HT1080 (cell line): Measurements from ENCODE around the gene CNKSR2. TPM values are rescaled to one million over a fixed set of nuclear protein-coding genes. Genes with fewer than 3 reads are reported as not detected.

Source experiments
- DNase-seq: peaks from one replicate; pipeline ENCODE4 v3.0.0-alpha.2; 2015; ENCODE audit warnings: low read depth
- polyA plus RNA-seq, 2 experiments: library from polyadenylated mRNA; depleted of rRNA; stranded (reverse); fragments of >200 nt; gene quantifications; 2 replicates each; pipeline ENCODE4 v1.2.3, GENCODE V29; 2015
- total RNA-seq: library from RNA; depleted of rRNA; stranded (reverse); fragments of >200 nt; shearing (Covaris generic); gene quantifications from 2 replicates; pipeline ENCODE4 v1.2.3, GENCODE V29; 2014; rRNA removed

CNKSR2 gene
- 8.6 and 8.7 TPM in 2 replicates for total RNA-seq
- polyA plus RNA-seq (2015; cell fraction: cytosol; rRNA removed), result 2.8 and 3.4 TPM in 2 replicates
- polyA plus RNA-seq (2015; cell fraction: nucleus; rRNA removed), result 4.1 and 4.5 TPM in 2 replicates

GRCh38 chrX:21374163-21374993 lies at the start of gene CNKSR2:
Gene CNKSR2 (plus strand): TSS chrX:21374418. CDS start chrX:21374898, 480 bp downstream.
- DNase-seq, result peak; percentile 64

DNA sequence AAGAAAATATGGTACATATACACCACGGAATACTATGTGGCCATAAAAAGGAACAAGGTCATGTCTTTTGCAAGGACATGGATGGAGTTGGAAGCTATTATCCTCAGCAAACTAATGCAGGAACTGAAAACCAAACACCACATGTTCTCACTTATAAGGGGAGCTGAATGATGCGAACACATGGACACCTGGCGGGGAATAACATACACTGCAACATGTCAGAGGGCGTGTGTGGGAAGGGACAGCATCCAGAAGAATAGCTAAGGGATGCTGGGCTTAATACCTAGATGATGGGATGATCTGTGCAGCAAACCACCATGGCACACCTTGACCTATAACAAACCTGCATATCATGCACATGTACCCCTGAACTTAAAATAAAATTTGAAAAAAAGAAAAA lies 19.5 kb upstream of the CNKSR2 start:
- peak; percentile 18 for DNase-seq

DNA sequence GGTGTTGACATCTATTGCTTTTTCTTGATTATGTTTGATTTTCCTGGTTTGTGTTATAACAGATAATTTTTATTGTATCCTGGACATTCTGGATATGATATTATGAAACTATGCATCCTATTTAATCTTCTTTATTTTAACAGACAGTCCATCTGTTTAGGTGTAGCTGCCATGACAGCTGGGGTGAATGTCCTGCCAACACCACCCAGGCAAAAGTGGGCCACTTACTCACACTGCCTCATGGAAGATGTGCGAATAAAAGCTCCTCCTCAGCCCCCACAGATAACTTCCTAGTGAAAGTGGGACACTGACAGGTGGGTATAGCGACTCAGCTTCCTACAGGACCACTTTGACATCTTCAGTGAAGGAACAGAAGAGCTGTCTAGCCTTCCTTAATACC lies 18.4 kb upstream of the CNKSR2 start:
- no peak for DNase-seq

- no peak for DNase-seq
Measured at GRCh38 chrX:21369613-21370012, 4.6 kb upstream of the CNKSR2 start.

DNA sequence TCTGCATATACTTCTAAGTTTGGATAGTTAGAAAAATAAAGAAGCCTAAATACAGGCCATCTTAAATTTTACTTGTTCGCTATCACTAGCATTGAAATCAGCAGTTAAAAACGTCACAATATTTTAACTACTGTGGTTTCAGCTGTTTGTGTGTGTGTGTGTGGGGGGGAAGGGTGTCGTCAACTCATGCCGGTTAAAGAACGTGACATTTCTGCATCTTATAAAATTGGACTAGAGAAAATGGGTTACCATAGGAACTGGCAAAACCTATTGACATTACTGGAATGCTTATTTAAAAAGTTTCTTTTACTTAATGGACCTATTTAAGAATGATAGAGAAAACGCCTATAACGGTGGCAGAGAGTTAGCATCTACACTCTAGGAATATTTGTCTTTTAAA lies 1.2 kb upstream of the CNKSR2 start:
- no peak for DNase-seq

GRCh38 chrX:21373637-21374162 lies 518 bp upstream of the CNKSR2 start:
- DNase-seq, result no peak

DNA sequence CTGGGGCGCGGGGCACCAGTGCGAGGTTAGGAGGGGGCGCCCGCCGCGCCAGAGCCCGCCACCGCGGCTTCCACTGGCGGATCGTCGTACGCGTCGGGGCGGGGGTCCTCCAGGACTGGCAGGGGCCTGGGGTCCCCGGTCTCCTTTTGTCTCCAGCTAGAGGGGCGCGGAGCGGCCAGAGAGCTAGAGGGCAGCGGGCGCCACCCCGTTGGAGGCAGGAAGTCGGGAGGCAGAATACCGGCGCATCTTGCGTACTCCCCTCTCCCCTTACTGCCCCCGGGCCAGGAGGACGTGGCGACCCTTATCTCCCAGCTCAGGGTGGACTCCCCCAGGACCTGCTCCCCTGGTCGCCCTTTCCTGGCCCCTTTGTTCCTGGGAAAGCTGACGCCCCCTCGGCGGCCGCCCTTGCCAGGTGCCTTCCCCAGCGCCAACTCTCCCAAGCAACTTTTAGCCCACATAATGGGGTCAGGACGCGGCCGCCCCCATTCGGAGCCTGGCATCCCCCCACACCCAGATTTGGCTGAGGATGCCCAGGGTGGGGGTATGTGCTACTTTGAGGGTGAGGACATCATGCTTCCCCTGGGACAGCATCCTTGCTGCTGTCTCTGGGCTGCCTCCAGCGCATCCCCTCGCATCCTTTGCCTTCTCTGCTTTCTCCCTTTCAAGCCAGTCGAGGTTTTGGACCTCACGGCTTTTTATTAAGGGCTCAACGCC lies 933 bp downstream of the CNKSR2 start:
- peak; percentile 1 for DNase-seq

DNA sequence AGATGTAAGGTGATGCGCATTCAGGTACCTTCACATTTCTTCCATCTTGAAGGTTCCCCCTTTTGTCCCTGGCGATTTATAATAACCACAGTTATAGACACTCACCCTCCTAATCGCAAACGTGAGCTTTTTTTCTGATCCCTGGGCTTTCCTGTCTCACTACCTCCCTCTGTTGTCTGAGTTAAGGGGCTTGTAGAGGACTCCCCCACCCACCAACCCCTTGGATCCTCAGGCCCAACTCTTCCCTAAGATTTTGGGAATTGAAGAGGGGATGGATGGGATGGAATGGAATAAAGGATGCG lies 1.4 kb downstream of the CNKSR2 start:
- no peak for DNase-seq

- DNase-seq, result no peak
Measured at GRCh38 chrX:21376636-21377035, 2.4 kb downstream of the CNKSR2 start.

DNA sequence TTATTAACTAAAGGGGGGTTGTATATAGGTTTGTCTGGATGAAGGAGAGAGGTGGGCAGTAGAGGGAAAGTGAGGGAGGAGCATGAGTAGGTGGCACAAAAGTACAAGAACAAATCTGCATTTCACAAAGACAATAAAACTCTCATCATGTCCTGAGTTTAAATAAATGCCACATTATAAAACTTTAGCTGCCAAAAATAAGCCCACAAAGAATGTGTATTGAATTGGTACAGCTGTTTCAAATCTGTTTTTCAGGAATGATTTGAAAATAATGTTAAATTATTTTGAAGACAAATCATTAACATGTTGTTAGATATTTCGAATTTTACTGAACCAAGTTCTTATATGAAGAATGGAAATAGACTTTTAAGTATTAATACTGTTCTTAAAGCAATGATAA lies 5.8 kb downstream of the CNKSR2 start:
- DNase-seq, result no peak

DNA sequence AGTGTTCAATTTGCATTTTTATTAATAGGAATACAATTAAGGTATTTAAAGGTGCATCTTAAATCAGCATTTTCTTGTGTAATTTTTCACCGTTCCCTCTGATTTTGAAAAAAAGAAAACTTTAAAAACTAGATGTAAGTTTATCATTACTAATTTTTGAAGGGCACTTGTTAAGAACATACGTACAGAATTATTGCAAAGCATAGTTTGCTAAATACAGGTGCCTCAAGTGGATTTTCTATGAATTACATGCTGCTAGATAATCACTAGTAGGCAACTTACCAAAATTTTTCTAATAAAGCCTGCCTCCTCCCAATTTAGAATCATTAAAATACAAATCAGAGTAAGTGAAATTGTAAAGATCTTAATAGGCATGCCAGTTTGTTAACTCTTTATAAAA lies 8.5 kb downstream of the CNKSR2 start:
- no peak for DNase-seq

- DNase-seq, result no peak
Measured at GRCh38 chrX:21383546-21383945, 9.3 kb downstream of the CNKSR2 start.

- DNase-seq, result no peak
Measured at GRCh38 chrX:21384178-21384577, 10.0 kb downstream of the CNKSR2 start.

DNA sequence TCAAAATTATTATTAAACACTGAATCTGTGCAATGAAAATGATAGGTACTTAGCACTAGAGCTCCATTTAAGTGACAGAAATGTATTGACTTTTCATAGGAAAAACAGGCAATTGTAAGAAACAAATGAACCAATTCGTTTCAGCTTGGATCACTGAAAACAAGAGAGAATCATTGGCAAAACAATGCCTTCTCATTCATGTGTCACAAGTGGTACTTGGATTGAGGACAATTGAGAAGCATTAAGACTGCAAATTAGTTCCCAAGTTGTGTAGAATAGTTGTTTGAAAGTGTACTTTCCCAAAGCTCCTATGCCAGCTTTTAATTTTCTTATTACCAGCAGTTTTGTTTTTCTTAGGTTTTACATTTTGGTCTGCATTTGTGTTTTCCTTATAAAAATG lies 20.6 kb downstream of the CNKSR2 start:
- no peak for DNase-seq

GRCh38 chrX:21398426-21398825 lies 24.2 kb downstream of the CNKSR2 start:
- DNase-seq, result peak; percentile 26

DNA sequence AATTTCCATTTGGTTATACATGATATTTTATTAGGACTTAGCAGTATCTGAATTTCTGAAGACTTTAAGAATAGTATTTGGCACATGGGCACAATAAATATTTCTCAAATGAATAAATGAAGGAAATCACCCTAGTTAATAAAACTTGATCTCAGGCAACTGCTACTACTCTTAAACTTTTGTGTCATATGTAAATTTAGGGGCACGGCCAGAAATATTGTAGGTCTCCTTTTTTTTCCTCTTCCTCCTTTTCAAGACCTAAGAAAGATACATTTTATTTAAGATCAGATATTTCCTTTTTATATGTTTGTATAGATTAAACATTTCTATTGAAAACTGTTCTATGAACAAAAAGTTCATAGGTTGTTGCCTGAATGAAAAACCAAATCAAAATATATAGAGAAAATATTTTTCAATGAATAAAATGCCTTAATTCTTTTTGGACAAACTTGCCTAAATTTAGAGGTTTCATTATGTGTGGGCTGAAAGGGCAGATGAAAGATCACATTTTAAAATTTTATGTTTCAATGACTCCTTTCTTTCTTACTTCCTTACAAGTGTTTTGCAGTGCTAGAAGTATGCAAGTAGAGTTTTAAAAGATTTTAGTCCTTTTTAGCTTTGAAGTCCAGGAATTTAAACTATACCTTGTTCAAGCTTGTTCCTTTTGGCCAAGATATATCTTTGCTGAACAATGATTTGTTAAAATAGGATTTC lies 26.3 kb downstream of the CNKSR2 start:
- DNase-seq, result no peak

DNA sequence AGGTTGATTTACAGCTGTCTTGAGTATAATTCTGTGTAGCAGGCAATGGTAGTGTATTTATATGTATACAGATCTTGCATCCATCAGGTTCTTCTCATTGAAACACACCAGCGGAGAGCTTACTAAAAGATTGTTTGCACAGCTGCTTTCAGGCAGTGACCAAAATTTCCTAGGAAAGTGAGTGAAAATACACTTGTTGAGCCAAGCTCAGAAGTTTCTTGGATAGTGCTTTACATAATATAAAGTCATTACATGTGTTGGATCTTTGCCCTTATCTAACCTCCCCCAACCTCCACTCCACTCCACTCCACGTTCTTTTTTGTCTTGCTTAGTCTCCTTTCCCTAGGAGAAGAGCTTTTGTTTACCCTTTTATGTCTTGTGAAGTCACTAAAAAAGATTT lies 34.1 kb downstream of the CNKSR2 start:
- no peak for DNase-seq

DNA sequence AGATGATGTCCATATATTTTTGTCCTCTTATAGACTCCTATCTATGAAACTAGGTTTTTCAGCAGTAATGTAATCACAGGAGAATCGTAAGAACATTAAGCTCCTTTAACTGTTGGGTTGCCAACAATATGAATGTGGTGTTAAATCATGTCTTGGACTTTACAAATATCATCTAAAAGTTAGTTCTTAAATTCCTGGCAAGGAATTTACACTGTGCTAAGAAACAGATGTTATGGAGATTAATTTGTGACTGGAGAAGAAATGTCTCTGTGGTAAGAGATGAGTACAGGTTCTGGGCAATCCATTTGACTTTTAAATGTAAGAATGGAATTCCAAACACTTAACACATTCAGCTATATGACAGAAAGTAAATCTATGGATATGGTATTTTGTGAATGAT lies 34.6 kb downstream of the CNKSR2 start:
- DNase-seq, result no peak

- peak; percentile 26 for DNase-seq
Measured at GRCh38 chrX:21412029-21412428, 37.8 kb downstream of the CNKSR2 start.

- DNase-seq, result peak; percentile 0
Measured at GRCh38 chrX:21412883-21413282, 38.7 kb downstream of the CNKSR2 start.

DNA sequence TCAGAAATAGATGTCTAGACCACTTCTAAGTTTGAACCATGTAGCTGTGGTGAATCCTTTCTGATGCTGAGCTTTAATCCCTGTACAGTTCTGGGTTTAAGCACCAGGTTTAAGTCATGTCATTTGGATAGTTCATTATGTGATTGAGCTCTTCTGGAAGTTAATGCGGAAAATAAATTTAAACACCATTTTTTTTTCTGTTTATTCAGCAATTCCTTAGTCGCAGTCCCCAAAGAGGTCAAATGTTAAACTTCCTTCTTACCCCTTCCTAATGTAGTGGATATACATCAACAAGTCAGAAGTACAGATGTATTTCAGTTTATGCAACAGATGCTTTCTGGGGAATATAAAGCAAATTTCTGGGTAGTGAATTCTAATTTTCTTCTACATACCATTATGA lies 52.9 kb downstream of the CNKSR2 start:
- DNase-seq, result no peak

DNA sequence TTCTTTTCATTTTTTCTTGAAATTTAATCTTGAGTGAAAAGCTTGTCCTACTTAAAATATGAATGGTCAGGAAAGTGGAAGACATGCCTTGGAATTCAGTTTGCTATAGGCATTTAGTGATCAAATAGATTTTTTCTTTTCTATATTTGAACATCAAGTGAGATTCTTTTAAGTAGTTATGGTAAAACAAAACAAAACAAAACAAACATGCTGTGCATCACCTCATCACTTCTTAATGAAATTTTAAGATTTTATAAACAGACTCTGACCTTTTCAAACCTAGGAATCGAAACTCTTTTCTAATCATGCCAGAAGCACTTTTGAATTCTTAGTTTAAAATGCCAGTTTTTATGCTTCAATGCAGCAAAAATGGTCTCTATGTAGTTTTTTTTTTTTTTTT lies 62.8 kb downstream of the CNKSR2 start:
- DNase-seq, result no peak
